Astrocyte (in vitro differentiated cells and primary cell): ENCODE results near the gene OR52M1. TPM values are rescaled to one million over a fixed set of nuclear protein-coding genes. Genes with fewer than 3 reads are reported as not detected.

Experiments used
- DNase-seq: peaks from one replicate; pipeline ENCODE4 v3.0.0-alpha.2; 2010; ENCODE audit warnings: low read depth
- FAIRE-seq: peaks from 2 replicates; lab custom pipeline; 2011; peaks lifted over from hg19 to GRCh38; lab: Jason Lieb, UNC
- H2AFZ ChIP-seq: 2 replicates; pipeline ENCODE4 v1.6.0; 2012; ENCODE audit warnings: low read depth, low read length, inconsistent platforms
- H3K27ac ChIP-seq: 2 replicates; pipeline ENCODE4 v1.5.1; 2011; ENCODE audit warnings: low read depth, low read length, inconsistent platforms
- H3K27me3 ChIP-seq: 2 replicates; pipeline ENCODE4 v1.6.0; 2011; ENCODE audit warnings: low read length, inconsistent platforms; ENCODE audit not compliant: insufficient read depth
- H3K36me3 ChIP-seq: 2 replicates; pipeline ENCODE4 v1.5.1; 2011; ENCODE audit warnings: low read length, inconsistent platforms; ENCODE audit not compliant: insufficient read depth
- H3K4me1 ChIP-seq: 2 replicates; pipeline ENCODE4 v1.5.1; 2011; ENCODE audit warnings: low read length, inconsistent platforms; ENCODE audit not compliant: insufficient read depth
- H3K4me2 ChIP-seq: 2 replicates; pipeline ENCODE4 v1.6.0; 2012; ENCODE audit warnings: low read length, inconsistent platforms
- H3K4me3 ChIP-seq: 2 replicates; pipeline ENCODE4 v1.5.1; 2011; ENCODE audit warnings: low read depth, mild to moderate bottlenecking, low read length, inconsistent platforms; ENCODE audit not compliant: insufficient read depth
- H3K79me2 ChIP-seq: 2 replicates; pipeline ENCODE4 v1.6.0; 2012; ENCODE audit warnings: mild to moderate bottlenecking, low read length, inconsistent platforms; ENCODE audit not compliant: insufficient read depth
- H3K9ac ChIP-seq: 2 replicates; pipeline ENCODE4 v1.6.0; 2012; ENCODE audit warnings: mild to moderate bottlenecking, low read length, inconsistent platforms
- H3K9me3 ChIP-seq: 2 replicates; pipeline ENCODE4 v1.5.1; 2012; ENCODE audit warnings: low read depth, mild to moderate bottlenecking, low read length, inconsistent platforms; ENCODE audit not compliant: insufficient read depth
- H4K20me1 ChIP-seq: 2 replicates; pipeline ENCODE4 v1.6.0; 2012; ENCODE audit warnings: low read length, inconsistent platforms; ENCODE audit not compliant: insufficient read depth
- H3K27ac Mint-ChIP-seq: one replicate; pipeline ENCODE4 v1.8.0; 2021; ENCODE audit warnings: mild to moderate bottlenecking, mixed read lengths; ENCODE audit not compliant: unreplicated experiment
- H3K27me3 Mint-ChIP-seq: one replicate; pipeline ENCODE4 v1.8.0; 2021; ENCODE audit warnings: low read depth, mixed read lengths; ENCODE audit not compliant: unreplicated experiment
- H3K36me3 Mint-ChIP-seq: one replicate; pipeline ENCODE4 v1.8.0; 2021; ENCODE audit warnings: low read depth, mixed read lengths; ENCODE audit not compliant: unreplicated experiment
- H3K4me1 Mint-ChIP-seq: one replicate; pipeline ENCODE4 v1.8.0; 2021; ENCODE audit warnings: low read depth, mixed read lengths; ENCODE audit not compliant: unreplicated experiment
- H3K4me3 Mint-ChIP-seq: one replicate; pipeline ENCODE4 v1.8.0; 2021; ENCODE audit warnings: mild to moderate bottlenecking, moderate library complexity, mixed read lengths; ENCODE audit not compliant: unreplicated experiment
- H3K9me3 Mint-ChIP-seq: one replicate; pipeline ENCODE4 v1.8.0; 2021; ENCODE audit warnings: mild to moderate bottlenecking, mixed read lengths; ENCODE audit not compliant: unreplicated experiment
- CTCF ChIP-seq: IDR thresholded peaks from 2 replicates; pipeline ENCODE4 v1.5.1; 2011; ENCODE audit warnings: low read depth, mild to moderate bottlenecking, inconsistent platforms, low read length, moderate library complexity; ENCODE audit not compliant: insufficient read depth
- EZH2 ChIP-seq: IDR thresholded peaks from 2 replicates; pipeline ENCODE4 v1.6.1; 2012; ENCODE audit warnings: mild to moderate bottlenecking, low read length, inconsistent platforms; ENCODE audit not compliant: insufficient read depth
- total RNA-seq: library from RNA; stranded (reverse); gene quantifications from 2 replicates; pipeline ENCODE4 v1.2.1, GENCODE V29; 2021

OR52M1 gene
- total RNA-seq, 1 donor from 2014 or later: not detected

GRCh38 chr11:4578624-4579023, 33.6 kb downstream of the OR52M1 start:
- no peaks in the 10 kb centered on the region for H4K20me1 ChIP-seq
- no peaks in the 10 kb centered on the region for H3K4me1 ChIP-seq
- TF ChIP-seq EZH2 (no peak), CTCF (no peak)
- no peak for DNase-seq
- Mint-ChIP-seq H3K36me3 (no peaks in the 10 kb centered on the region), H3K27me3 (peaks cover 8% of the 10 kb centered on the region), H3K4me1 (no peaks in the 10 kb centered on the region), H3K4me3 (no peak overlapping the region), H3K27ac (no peak overlapping the region), H3K9me3 (peaks cover 2% of the 10 kb centered on the region)
- H3K4me2 ChIP-seq: no peak overlapping the region
- H3K4me3 ChIP-seq: no peak overlapping the region
- H3K36me3 ChIP-seq: no peaks in the 10 kb centered on the region
- H3K27ac ChIP-seq: no peak overlapping the region
- no peak overlapping the region for H3K9ac ChIP-seq
- no peaks in the 10 kb centered on the region for H3K9me3 ChIP-seq
- H3K79me2 ChIP-seq: no peaks in the 10 kb centered on the region
- FAIRE-seq: no peak
- H3K27me3 ChIP-seq: no peaks in the 10 kb centered on the region
- no peak overlapping the region for H2AFZ ChIP-seq

- Mint-ChIP-seq H3K9me3 (peaks cover 2% of the 10 kb centered on the region), H3K27ac (no peak overlapping the region), H3K36me3 (no peaks in the 10 kb centered on the region), H3K27me3 (peaks cover 13% of the 10 kb centered on the region), H3K4me3 (no peak overlapping the region), H3K4me1 (no peaks in the 10 kb centered on the region)
- Histone ChIP-seq H3K36me3 (no peaks in the 10 kb centered on the region), H2AFZ (no peak overlapping the region), H3K4me2 (no peak overlapping the region), H3K9me3 (no peaks in the 10 kb centered on the region), H4K20me1 (no peaks in the 10 kb centered on the region), H3K4me1 (no peaks in the 10 kb centered on the region), H3K4me3 (no peak overlapping the region), H3K9ac (no peak overlapping the region), H3K27me3 (no peaks in the 10 kb centered on the region), H3K27ac (no peak overlapping the region), H3K79me2 (no peaks in the 10 kb centered on the region)
- DNase-seq (no peak), FAIRE-seq (no peak)
- no peak for TF ChIP-seq CTCF
- TF ChIP-seq EZH2: no peak
These were observed 35.1 kb downstream of the OR52M1 start for GRCh38 chr11:4580124-4580523.

- H3K4me2 ChIP-seq: no peak within 1 kb of the TSS
- H3K9me3 ChIP-seq: no peaks in the 10 kb centered on the region
- Mint-ChIP-seq H3K27ac (no peak within 1 kb of the TSS), H3K4me1 (no peaks in the 10 kb centered on the region), H3K27me3 (peaks cover 19% of the 10 kb centered on the region), H3K36me3 (no peaks in the 10 kb centered on the region), H3K4me3 (no peak within 1 kb of the TSS), H3K9me3 (peaks cover 2% of the 10 kb centered on the region)
- no peaks in the 10 kb centered on the region for H3K36me3 ChIP-seq
- FAIRE-seq (no peak), DNase-seq (no peak)
- no peak within 1 kb of the TSS for H3K4me3 ChIP-seq
- H3K79me2 ChIP-seq: no peaks in the 10 kb centered on the region
- no peak within 1 kb of the TSS for H2AFZ ChIP-seq
- no peaks in the 10 kb centered on the region for H3K27me3 ChIP-seq
- H3K4me1 ChIP-seq: no peaks in the 10 kb centered on the region
- no peak for TF ChIP-seq EZH2
- H4K20me1 ChIP-seq: no peaks in the 10 kb centered on the region
- H3K9ac ChIP-seq: no peak within 1 kb of the TSS
- H3K27ac ChIP-seq: no peak within 1 kb of the TSS
These were observed 36.5 kb downstream of the OR52M1 start, which contains the start of gene OR52I2 for GRCh38 chr11:4581443-4581842. TSS of gene OR52I2 (plus strand) at chr11:4581743.
